ENCODE results near the gene IQCH.
"Not testable (repeated sequence)": the region's sequence is repeated elsewhere in the genome, so short reads cannot be mapped to it uniquely, and the experiment has no call there.

IQCH gene

DNA sequence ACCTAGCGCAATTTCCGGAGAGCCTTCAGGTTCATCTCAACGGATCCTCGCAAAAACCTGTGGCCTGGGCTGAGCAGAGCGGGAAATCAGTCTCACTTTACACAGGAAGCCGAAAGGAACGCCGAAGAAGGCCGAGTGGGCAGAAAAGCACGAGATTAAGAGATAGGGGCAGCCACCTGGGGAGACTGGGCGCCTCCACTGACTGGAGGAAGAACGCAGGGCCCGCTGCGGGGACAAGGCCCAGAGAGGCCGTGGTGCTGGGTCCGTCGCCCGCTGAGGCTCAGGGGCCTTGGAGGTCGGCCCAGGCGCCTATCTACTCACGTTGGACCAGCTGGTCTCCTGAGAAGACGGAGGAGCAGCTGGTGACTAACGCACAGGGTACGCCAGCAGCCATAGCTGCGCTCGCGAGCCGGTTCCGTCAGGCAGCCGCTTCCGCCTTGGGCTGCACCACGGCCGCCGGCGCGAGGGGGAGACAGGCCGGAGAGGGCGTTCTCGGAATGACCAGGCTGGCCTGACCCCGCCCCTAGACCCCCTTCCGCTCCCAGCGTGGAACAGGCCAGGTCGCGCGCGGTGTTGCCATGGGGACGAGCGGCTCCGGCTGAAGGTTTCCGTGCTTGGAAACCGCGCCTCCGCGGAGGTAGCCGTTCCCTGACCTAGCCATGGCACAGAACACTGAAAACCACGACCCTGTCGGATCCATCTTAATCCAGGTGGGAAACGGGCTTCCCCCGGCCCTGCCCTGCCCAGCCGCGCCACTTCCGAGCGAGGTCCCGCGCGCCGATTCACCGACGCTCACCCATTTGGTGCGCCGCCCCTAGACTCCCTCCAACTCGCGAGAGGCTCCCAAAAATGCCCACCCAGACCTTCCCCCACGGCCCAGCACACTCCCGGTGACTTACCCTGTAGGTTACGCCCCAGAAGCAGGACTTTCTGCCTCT is at the start of gene IQCH, which contains the start of gene AAGAB:
Gene IQCH, plus strand, starts transcription at position 549 of the 938 bp plus-strand sequence. Its CDS starts 111 bp downstream, at position 660.
Gene AAGAB, minus strand, starts transcription at position 424 of the 938 bp plus-strand sequence. Its CDS starts 30 bp downstream, at position 394.
- peak; percentile 100 for DNase-seq

DNA sequence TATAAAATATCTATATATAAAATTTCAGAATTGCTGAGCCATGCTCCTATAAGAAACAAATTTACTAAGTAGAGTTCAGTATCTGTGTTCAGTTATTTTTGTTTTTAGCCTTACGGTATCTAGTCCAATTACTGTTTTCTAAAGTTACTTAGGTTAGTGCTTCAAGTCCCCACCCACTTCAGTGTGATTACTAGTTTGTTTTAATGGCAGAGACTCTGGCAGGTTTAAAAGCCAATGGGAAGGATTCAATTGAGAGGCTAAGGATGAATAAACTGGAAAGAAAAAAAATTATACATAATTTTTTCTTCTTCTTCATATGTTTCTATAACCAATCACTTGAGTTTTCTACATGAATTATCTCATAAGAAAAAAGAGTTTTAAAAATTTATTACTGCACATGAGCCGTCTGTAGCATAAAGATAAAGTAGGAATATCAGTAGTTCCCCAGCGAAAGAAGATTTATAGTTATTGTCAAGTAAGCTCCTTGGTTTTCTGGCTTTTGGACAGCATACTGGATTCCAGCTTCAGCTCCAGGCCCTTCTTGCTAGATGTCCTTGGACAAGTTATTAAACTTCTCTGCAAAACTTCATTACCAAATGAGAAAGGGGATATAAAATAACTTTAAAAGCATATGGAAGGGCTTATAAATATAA is 46.9 kb upstream of the IQCH start:
- no peak for DNase-seq

DNA sequence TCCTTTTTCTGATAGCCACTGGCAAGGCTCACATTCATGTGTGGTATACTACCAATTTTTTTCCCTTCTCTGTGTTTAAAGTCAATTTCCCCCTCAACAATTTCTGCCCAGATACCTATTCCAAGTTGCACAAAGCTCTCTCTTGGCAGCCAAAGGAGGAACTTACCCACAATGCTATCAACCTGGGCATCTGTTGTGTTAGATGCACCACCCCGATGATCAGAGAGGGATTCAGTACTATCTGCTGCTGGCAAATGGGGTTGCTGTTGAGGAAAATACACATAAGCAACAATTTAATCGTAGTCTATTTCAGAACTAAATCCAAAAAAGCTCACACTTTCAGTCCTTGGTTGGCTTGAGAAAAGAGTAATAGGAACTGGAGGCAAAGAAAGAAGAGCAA is 46.2 kb upstream of the IQCH start:
- DNase-seq = no peak

DNA sequence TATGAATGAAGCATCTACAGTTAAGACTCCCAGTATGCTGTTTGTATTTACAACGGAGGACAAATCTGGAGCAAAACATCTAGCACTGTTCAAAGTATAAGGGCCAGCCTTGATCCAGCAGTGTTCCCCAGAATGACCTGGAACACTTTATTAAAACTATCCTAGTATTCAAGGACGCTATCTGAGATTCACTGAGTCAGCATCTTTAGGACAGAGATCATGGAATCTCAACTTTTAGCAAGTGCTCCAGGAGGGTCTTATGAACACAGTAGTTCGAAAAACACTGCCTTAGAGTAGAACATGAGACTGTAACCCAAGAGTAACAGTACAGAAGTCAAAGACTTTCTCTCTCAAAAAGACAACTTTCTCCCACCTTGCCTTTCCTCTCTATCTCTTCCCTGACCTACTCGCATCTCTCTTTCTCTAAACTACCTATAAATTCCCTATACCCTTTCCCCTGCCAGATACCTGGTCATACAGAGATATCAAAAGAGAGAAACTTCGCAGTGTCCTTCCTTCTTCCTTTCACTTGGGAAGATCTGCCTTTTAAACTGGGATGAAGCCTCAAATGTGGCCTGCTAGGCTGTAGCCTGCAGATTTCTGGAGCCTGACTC is 43.9 kb upstream of the IQCH start:
- DNase-seq = no peak

DNA sequence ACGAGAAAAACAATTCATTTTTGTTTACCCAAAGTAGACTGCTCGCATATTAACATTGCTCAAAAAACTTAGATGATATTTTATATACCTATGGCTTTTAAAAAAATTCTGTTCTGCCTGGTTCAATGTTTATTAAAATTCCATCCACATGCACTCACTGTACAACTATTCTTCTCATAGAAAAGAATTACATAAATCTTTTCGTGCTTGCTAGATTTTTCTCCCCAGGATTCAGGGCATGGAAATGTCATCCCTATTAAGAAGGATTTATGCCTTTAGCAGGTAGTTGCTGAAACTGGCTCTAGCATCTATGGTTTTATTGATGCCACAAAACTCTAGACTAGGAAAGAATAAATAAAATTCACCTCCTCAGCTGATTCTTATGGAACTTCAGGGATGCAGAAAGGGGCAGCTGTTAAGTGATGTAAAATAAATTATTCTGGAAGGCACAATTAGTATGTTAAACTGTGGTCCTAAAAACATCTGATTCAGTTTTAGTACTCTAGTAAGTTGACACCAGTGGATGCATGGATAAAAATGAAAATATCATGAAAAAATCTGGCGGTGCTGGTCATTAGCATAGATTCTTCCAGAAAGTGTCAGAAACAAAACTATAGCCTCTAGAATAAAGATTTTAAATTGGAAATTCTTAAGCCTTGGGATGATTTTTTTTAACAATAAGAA is 41.8 kb upstream of the IQCH start:
- DNase-seq = no peak

DNA sequence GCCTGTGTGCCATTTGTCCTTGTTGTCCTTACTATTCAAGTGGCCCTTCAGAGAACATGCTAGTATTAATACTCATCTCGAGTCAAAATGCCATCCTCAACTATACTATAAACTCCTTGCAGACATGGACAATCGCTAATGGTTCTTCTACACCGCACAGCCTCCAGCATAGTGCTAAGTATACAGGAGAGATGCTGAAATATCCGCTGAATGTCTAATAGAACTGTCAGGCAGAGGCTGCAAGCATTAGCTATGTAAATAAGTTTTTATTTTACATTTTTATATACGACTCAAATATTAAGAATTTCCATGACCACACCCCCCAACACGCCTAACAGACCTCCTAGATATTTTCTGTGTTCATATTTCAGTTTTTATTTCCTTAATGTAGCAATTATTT is 39.5 kb upstream of the IQCH start:
- DNase-seq = no peak

DNA sequence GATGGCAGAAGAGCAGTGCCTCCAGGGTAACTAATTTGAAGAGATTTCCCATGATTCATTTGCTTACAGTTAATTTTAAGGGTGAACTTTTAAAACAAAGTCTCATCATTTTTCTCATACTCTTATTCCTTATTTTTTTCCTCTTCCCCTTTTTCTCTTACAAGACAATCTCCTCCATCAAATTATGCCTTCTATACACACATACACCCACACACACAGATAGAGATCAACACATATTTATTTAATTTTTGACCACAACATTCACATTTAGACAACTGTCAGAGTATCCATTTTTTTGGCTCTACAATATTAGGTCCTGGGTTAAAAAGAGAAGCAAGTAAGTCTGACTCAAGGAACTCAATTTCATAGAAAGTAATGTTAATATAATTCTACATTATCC is 37.7 kb upstream of the IQCH start:
- DNase-seq = no peak

DNA sequence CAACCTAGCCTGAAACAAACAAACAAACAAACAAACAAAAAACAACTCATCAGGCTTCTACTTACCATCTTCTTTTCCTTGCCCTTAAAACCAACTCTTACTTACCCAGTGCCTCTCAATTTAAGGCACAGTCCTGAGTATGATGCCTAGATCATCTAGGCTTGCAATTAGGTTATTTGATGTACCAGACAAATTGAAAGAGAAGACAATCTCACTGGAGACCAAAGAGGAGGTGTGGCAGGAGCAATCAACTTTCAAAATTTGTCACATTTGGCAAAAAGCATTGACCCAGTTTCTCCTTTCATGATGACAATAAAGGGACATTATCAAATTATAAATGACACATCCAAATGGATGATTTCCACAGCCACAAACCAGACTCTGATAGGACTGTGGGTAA is 36.2 kb upstream of the IQCH start:
- DNase-seq = no peak

DNA sequence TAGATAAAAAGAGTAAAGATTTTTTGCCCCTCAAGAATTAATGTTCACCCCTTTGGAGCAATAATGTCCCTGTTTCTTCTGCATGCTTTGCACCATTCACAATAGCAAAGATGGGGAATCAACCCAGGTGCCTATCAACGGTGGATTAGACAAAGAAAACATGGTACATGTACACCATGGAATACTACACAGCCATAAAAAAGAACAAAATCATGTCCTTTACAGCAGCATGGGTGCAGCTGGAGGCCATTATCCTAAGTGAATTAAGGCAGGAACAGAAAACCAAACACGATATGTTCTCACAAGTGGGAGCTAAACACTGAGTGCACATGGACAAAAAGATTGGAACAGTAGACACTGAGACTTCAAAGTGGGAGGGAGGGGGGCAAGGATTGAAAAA is 35.3 kb upstream of the IQCH start:
- no peak for DNase-seq

DNA sequence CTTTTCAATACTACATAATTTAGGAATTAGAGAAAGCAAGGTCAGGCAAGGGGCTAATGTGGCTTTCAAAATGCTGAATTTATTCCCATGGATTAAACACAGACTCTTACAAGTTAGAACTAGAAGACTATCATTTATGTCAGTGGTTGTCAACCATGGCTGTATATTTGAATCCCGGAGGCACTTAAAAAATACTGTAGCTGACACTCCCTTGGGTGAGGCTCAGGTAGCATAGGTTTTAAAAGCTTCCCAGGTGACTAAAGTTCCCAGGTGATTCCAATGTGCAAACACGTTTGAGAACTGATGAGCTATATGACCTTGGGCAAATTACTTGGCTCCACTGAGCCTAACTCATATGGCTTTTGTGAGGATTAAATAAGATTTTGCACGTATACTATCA is 29.7 kb upstream of the IQCH start:
- DNase-seq = no peak

DNA sequence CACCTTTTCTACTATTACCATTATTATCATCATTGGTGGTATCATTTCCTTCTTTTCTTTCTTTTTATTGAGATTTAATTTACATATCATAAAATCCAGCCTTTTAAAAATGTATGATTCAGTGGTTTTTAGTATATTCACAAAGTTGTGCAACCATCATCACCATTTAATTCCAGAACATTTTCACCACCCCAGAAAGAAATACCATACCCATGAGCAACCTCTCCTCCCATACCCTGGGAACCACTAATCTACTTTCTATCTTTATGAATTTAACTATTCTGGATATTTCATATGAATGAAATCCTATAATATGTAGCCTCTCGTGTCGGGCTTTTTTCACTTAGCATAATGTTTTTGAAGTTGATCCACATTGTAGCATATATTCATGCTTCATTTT is 29.2 kb upstream of the IQCH start:
- no peak for DNase-seq

DNA sequence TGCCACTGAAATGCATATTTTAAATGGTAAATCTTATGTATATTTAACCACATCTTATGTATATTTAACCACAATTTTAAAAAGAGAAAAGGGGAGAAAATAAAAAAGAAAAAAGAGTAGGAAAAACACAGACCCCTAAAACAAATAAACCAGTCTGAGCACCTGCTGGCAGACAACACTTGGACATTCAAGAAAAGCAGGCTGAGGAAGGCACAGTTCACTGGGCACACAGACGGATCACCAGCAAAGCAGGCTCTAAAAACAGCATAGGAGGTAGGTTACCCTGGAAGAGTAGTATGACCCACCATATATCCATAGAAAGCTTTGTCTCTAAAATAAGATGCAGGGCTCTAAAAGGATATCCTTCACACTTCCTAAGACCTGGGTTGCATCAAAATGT is 27.2 kb upstream of the IQCH start:
- DNase-seq = no peak

DNA sequence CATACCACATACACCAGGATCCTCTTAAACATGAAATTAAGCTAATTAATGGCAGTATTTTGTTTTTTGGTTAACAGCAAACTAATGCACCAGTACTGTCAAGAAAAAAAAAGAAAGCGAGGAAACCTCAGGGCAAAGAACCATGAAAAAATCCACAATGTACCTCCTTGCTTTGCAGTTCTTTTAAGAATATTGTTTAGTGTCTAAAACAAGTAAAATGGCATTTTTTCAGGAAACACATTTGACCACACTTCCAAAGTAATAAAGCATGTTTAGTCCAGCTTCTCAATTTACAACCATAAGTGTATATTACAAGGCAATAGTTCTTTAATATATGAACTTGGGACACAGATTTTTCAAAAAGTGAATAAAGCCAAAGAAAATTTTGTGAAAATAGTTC is 26.7 kb upstream of the IQCH start:
- no peak for DNase-seq

DNA sequence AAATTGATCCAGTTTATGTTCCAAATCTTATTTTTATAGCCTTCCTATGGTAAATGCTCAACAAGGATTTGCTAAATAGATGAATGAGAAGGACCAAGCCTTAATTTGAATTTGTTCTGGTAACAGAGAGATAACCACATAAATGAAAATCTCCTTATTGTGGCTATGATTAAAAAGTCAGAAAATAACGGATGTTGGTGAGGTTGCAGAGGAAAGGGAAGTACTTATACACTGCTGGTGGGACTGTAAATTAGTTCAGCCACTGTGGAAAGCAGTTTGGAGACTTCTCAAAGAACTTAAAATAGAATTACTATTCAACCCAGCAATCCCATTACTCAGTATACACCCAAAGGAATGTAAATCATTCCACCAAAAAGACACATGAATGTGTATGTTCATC is 26.3 kb upstream of the IQCH start:
- DNase-seq = no peak

DNA sequence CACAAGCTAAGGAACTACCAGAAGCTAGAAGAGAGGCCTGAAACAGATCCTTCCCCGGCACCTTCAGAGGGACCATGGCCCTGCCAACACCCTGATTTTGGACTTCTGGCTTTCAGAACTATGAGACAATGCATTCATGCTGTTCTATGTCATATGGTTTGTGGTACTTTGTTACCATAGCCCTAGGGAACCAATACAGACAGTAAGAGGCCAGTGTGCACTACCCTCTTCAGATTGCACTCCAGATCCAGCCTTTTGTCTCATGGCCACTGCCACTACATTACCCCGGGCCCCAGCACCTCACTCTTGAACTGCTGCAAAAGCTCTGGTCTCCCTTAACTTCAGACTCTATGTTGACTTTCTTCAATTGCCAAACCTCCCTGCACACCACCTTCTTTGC is 24.1 kb upstream of the IQCH start:
- DNase-seq = no peak

DNA sequence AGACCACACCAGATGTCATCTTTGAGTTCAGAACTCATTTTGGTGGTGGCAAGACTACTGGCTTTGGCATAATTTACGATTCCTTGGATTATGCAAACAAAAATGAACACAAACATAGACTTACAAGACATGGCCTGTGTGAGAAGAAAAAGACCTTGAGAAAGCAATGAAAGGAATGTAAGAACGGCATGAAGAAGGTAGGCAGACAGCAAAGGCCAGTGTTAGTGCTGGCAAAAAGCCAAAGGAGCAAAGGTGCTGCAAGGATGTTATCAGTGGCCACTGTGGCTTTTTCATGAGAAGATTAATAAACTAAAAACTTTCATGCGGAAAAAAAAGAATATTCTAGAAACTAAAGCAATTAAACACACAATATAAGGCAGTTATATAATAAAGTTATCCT is 22.0 kb upstream of the IQCH start:
- DNase-seq = no peak

DNA sequence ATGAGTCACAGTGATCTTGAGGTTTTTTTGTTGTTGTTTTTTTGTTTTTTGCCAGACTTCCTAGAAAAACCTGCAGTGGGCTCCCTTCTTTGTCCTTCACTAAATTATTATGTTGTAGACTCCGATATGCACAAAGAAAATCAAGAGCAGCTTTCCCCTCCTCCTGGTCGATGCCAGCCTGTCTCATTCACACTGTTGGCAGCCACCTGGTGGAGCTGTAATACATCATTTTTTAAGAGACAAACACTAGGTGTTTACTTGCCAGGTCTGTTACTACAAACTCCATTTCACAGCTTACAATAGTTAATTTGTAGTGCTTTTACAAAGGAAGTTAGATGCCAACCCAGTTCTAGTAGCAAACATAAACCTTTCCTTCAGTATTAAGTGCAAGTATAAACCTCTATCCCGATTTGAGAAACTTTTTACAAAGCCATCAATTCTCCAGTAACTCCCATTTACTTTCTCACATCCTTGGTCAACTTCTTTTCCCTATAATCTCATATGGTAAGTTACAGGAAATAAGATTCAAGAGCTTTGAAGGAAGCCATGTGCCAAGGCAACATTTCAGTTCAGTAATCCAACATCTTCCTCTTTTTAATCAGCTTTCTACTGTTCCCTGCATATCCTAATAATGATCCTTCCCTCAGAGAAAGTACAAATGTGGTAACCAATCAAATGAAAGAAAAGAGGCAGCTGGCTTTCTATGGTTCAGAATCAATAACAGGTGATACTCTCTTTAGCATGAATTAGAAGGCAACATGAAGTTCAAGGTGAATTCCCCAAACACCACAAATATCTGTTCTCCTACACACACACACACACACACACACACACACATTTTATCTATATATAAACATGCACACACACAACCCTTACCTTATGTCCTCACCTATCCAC is 14.1 kb upstream of the IQCH start:
- DNase-seq = no peak

DNA sequence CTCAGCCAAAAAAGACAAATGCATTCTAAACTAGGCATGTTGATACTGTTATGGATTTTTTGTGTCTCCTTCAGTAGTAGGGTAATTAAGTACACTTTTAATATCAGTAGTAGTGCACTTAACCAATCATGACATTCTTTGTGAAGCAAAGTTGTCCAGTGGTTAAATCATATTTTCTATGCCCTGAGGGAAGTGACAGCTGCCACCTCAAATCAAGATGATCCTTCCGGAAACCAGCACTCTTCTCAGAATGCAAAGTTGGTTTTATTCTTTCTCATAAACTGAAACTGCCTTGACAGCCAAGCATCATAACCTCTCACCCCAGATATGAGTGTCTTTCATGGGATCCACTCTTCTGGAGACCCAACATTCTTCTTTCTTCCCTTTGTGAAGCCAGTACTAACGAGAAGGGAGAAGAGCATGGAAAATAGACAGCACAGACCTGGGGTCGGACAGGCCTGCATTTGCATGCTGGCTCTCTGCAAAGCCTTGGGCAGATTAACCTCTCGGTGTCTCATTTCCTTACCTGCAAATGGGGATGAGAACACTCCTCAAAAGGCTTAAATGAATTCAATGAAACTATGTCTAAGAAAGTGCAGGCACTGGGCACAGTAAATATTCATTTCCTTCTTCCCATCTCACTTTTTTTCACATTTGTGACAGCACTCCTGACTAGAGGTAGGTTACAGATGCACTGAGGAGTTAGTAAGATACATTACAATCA is 13.3 kb upstream of the IQCH start:
- DNase-seq = no peak

DNA sequence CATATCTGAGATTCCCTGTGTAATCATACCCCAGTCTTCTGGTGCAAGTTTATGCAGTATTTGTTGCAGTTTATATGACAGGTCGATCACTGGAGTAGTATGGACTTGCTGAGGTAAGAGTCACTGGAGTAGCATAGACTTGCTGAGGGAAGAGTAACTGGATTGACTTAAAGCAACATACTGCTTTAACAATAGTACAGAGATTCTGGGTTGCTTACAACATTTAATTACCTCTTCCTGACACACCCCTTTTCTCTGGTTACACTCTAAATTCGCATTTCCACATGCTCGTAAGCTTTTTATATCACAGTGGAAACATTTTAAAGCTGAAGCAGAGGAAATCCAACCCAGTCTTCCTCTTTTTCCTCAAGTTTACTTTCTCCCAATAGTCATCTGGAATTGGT is 11.9 kb upstream of the IQCH start:
- no peak for DNase-seq

DNA sequence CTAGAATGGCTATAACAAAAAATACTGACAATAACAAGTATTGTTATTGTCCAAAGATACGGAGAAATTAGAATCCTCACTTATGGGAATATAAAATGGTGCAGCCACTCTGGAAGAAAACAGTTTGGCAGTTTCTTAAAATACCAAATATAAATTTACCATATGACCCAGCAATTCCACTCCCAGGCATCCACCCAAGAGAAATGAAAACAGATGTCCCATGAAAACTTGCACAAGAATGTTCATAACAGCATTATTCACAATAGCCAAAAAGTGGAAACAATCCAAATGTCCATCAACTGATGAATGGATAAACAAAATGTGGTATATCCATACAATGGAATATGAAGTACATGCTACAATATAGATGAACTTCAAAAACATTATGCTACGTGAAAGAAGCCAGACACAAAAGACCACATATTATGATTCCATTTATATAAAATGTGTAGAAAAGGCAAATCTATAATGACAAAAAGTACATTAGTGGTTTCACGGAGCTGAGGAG is 9.6 kb upstream of the IQCH start:
- no peak for DNase-seq

DNA sequence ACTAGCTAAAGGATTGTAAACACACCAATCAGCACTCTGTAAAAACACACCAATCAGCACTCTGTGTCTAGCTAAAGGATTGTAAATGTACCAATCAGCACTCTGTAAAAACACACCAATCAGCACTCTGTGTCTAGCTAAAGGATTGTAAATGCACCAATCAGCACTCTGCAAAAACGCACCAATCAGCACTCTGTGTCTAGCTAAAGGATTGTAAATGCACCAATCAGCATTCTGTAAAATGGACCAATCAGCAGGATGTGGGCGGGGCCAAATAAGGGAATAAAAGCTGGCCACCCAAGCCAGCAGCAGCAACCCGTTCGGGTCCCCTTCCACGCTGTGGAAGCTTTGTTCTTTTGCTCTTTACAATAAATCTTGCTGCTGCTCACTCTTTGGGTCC is 8.0 kb upstream of the IQCH start:
- not testable (repeated sequence) for DNase-seq

All from right forelimb (tissue), 1 donor.